ENCODE data around the gene PRKN. TPM values are rescaled to one million over a fixed set of nuclear protein-coding genes. Genes with fewer than 3 reads are reported as not detected.

The PRKN gene
- total and polyA plus RNA-seq, 2 donors (not counting 3 experiments of a cell fraction or from before 2014, with no cell fraction given): 0.06 TPM; not detected in 1

DNA sequence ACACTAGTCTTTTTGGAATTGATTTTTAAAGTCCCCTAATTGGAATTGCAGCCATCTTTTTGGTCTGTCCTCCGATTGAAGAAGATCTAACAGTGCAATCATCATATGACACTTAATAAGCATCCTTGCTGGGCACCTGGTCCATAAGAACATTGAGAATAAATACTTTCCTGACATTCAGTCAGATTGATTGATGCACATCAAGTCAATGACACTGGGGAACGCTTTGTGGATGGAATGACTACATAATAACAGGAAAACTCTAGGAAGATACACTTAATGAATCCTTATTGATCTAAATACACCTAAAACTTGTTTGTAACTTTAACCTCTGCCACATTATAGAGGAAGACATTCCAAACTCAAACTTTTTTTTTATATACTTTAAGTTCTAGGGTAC lies 255.7 kb downstream of the PRKN start:
- dilution Hi-C loops (cut with MboI; ENCODE audit: extremely low pct_ligation_motif_present, low sequenced_read_pairs) (no loop called here), intact Hi-C loops (cut with micrococcal nuclease) (no loop called here)
- DNase-seq (ENCODE audit: low read depth, low spot score) (no peak), FAIRE-seq (no peak)
- H3K36me3 ChIP-seq (ENCODE audit: control insufficient read depth in 2 of 2, extremely low read depth in 1 of 2, insufficient read depth in 2 of 2, low read length in 2 of 2): no peaks in the 10 kb centered on the region
- ChIA-PET POLR2A (no interaction called here), CTCF (no interaction called here)
- no peak overlapping the region for H3K27ac ChIP-seq (ENCODE audit: insufficient read depth, low read depth, low read length)
- no peaks in the 10 kb centered on the region for H3K4me1 ChIP-seq (ENCODE audit: control insufficient read depth, extremely low read depth, insufficient read depth, low read length)
- H3K27me3 ChIP-seq (ENCODE audit: control insufficient read depth in 2 of 2, insufficient read depth in 2 of 2, low read length in 2 of 2): no peaks in the 10 kb centered on the region
- H2AFZ ChIP-seq (ENCODE audit: low read depth, low read length): no peak overlapping the region
- H3K4me3 ChIP-seq (replicated peaks in 1 of 3; ENCODE audit: insufficient read depth in 1 of 3, low read depth in 1 of 3, low read length in 3 of 3): no peak overlapping the region
- H3K9me1 ChIP-seq (replicated peaks; ENCODE audit: control insufficient read depth, extremely low read depth, insufficient read depth, low read length): no peaks in the 10 kb centered on the region
- no peak overlapping the region for H3K9ac ChIP-seq (replicated peaks; ENCODE audit: extremely low read depth, insufficient read depth, low read length)
- H3K79me2 ChIP-seq (ENCODE audit: control insufficient read depth, insufficient read depth, low read length): no peaks in the 10 kb centered on the region
- no peaks in the 10 kb centered on the region for H4K20me1 ChIP-seq (replicated peaks; ENCODE audit: control insufficient read depth, extremely low read depth, insufficient read depth, low read length)
- no peaks in the 10 kb centered on the region for H3K9me3 ChIP-seq (replicated peaks; ENCODE audit: control insufficient read depth, insufficient read depth, low read length)
- no TSS peak for BruUV-seq (replicated peaks)
- H3K4me2 ChIP-seq (ENCODE audit: insufficient read depth, low read length): no peak overlapping the region
- TF ChIP-seq POLR2AphosphoS5 (IDR thresholded peaks at IDR 0.05; ENCODE audit: insufficient read depth, low read depth, low read length) (no peak), FOS (IDR thresholded peaks at IDR 0.05; ENCODE audit: borderline replicate concordance, insufficient read depth, low read length) (no peak), MYC (IDR thresholded peaks at IDR 0.05; ENCODE audit: low read depth, low read length) (no peak), EZH2 (IDR thresholded peaks at IDR 0.05; ENCODE audit: borderline replicate concordance, low read depth, low read length, severe bottlenecking) (no peak), POLR2A (IDR thresholded peaks at IDR 0.05; ENCODE audit: low read depth, low read length) (no peak), JUN (IDR thresholded peaks at IDR 0.05; ENCODE audit: borderline replicate concordance, insufficient read depth, insufficient read length, low read depth) (no peak), GATA2 (IDR thresholded peaks at IDR 0.05; ENCODE audit: insufficient read depth, insufficient read length, low read depth, low read length) (no peak)
- TF ChIP-seq, protein P1, sequence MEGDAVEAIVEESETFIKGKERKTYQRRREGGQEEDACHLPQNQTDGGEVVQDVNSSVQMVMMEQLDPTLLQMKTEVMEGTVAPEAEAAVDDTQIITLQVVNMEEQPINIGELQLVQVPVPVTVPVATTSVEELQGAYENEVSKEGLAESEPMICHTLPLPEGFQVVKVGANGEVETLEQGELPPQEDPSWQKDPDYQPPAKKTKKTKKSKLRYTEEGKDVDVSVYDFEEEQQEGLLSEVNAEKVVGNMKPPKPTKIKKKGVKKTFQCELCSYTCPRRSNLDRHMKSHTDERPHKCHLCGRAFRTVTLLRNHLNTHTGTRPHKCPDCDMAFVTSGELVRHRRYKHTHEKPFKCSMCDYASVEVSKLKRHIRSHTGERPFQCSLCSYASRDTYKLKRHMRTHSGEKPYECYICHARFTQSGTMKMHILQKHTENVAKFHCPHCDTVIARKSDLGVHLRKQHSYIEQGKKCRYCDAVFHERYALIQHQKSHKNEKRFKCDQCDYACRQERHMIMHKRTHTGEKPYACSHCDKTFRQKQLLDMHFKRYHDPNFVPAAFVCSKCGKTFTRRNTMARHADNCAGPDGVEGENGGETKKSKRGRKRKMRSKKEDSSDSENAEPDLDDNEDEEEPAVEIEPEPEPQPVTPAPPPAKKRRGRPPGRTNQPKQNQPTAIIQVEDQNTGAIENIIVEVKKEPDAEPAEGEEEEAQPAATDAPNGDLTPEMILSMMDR (IDR thresholded peaks at IDR 0.05; ENCODE audit: extremely low read depth in 1 of 2, insufficient read depth in 1 of 2, low read depth in 1 of 2, low read length in 2 of 2): no peak
- TF ChIP-seq, protein P2, sequence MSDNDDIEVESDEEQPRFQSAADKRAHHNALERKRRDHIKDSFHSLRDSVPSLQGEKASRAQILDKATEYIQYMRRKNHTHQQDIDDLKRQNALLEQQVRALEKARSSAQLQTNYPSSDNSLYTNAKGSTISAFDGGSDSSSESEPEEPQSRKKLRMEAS (IDR thresholded peaks at IDR 0.05; ENCODE audit: insufficient read depth, insufficient read length): no peak

All from endothelial cell of umbilical vein (primary cell).